GM12878 (cell line): ENCODE measurements around the gene ERLEC1. TPM values are rescaled to one million over a fixed set of nuclear protein-coding genes. Genes with fewer than 3 reads are reported as not detected.

Source experiments
- BCL3 ChIP-seq: IDR thresholded peaks from 2 replicates; pipeline ENCODE4 v1.6.1; 2011; ENCODE audit warnings: borderline replicate concordance, low read depth, mild to moderate bottlenecking, moderate library complexity, low read length; ENCODE audit not compliant: insufficient read depth, poor library complexity, severe bottlenecking
- RAD21 ChIP-seq: IDR thresholded peaks from 2 replicates; pipeline ENCODE4 v1.6.1; 2011; ENCODE audit warnings: mild to moderate bottlenecking, low read depth, low read length, moderate library complexity; ENCODE audit not compliant: insufficient read depth
- ZNF687 ChIP-seq: fragments of 450-650 bp; IDR thresholded peaks from 2 replicates; pipeline ENCODE4 v1.6.1; 2017; ENCODE audit warnings: mild to moderate bottlenecking, moderate library complexity
- polyA plus RNA-seq, 11 experiments: library from polyadenylated mRNA; depleted of rRNA in 4 of 11; unstranded in 6 of 11; stranded (reverse) in 5 of 11; fragments of >200 nt; fragmentation: Nextera tagmentation in 4 of 11; fragmentation: Illumina TruSeq in 1 of 11; extraction: Ambion mirVana in 4 of 11; extraction: Trizol in 1 of 11; gene quantifications; 1 replicate in 1 of 11; 2 replicates in 10 of 11; pipeline versions ENCODE4 v1.2.1 to v1.2.3, GENCODE V29; 2011 to 2016; ENCODE audit warnings: inconsistent platforms in 2 of 11, missing spikeins in 2 of 11, low read depth in 1 of 11
- total RNA-seq, 4 experiments: library from RNA; depleted of rRNA in 3 of 4; stranded (reverse); fragments of >200 nt in 3 of 4; fragmentation: Illumina TruSeq in 1 of 4; extraction: Trizol in 1 of 4; gene quantifications; 2 replicates each; pipeline versions ENCODE4 v1.2.1 to v1.2.3, GENCODE V29; 2013 to 2021

Gene ERLEC1
- total and polyA plus RNA-seq, 10 of the 15 experiments (the other 5 are each of a cell fraction or from before 2014, with no cell fraction given), result 14.1 to 52.2 (median 30.0) TPM

- TF ChIP-seq BCL3, result no peak
- TF ChIP-seq RAD21, result no peak
- TF ChIP-seq ZNF687, result no peak
Observed at GRCh38 chr2:53765767-53766166, 21.1 kb upstream of the ERLEC1 start (continued).
